ENCODE data around the gene SCEL. TPM values are rescaled to one million over a fixed set of nuclear protein-coding genes. Genes with fewer than 3 reads are reported as not detected.

Gene SCEL
- total and polyA plus RNA-seq, 2 of the 4 experiments (the other 2 are of a cell fraction): not detected

- Histone ChIP-seq H4K20me1 (ENCODE audit: insufficient read depth, low read length) (no peaks in the 10 kb centered on the region), H3K79me1 (ENCODE audit: low read depth in 1 of 2, low read length in 2 of 2) (no peaks in the 10 kb centered on the region), H2BK5ac (ENCODE audit: low read depth, low read length, poor library complexity, severe bottlenecking) (no peak overlapping the region), H3K4me3 (ENCODE audit: insufficient read depth, low read depth, low read length) (no peak overlapping the region), H2BK120ac (ENCODE audit: low read depth, low read length) (no peak overlapping the region), H3K27ac (ENCODE audit: insufficient read depth, low read length) (no peak overlapping the region), H2AK9ac (replicated peaks; ENCODE audit: low read depth, low read length, poor library complexity) (no peak overlapping the region), H3K18ac (ENCODE audit: low read depth, low read length) (no peak overlapping the region), H3K4me2 (ENCODE audit: low read depth, low read length) (no peak overlapping the region), H3K9ac (ENCODE audit: low read depth, low read length) (no peak overlapping the region), H2AFZ (replicated peaks; ENCODE audit: low read length, poor library complexity) (no peak overlapping the region), H4K91ac (ENCODE audit: insufficient read depth, low read depth, low read length) (no peak overlapping the region), H2AK5ac (ENCODE audit: low read depth, low read length) (no peak overlapping the region), H3K4me1 (ENCODE audit: control insufficient read depth, insufficient read depth, low read length) (no peaks in the 10 kb centered on the region), H3K56ac (ENCODE audit: extremely low read depth, insufficient read depth, low read length) (no peak overlapping the region), H3K36me3 (ENCODE audit: control insufficient read depth, insufficient read depth, low read length) (no peaks in the 10 kb centered on the region), H3K4ac (ENCODE audit: low read depth, low read length) (no peak overlapping the region), H3K14ac (replicated peaks; ENCODE audit: low read depth, low read length) (no peak overlapping the region), H3K9me3 (ENCODE audit: control insufficient read depth, insufficient read depth, low read length) (no peaks in the 10 kb centered on the region), H2BK15ac (ENCODE audit: low read depth, low read length) (no peak overlapping the region), H4K8ac (ENCODE audit: low read depth in 2 of 2, low read length in 2 of 2) (no peak overlapping the region), H2BK20ac (ENCODE audit: low read depth, low read length) (no peak overlapping the region), H3K9me1 (ENCODE audit: insufficient read depth, low read length) (no peaks in the 10 kb centered on the region), H4K5ac (ENCODE audit: low read depth, low read length) (no peak overlapping the region), H3K23ac (ENCODE audit: low read depth, low read length) (no peak overlapping the region), H3K27me3 (ENCODE audit: control insufficient read depth, insufficient read depth, low read length) (no peaks in the 10 kb centered on the region)
- DNase-seq (no peak), ATAC-seq (ENCODE audit: low read depth) (no peak)
- in situ Hi-C loops (cut with MboI; ENCODE audit: low sequenced_read_pairs): no loop called here
- ChIA-PET CTCF (no interaction called here), POLR2A (ENCODE audit: unreplicated experiment) (no interaction called here)
- no peak for TF ChIP-seq USF2 (IDR thresholded peaks at IDR 0.05; ENCODE audit: low read depth, low read length)
- no peak for TF ChIP-seq RAD21 (IDR thresholded peaks at IDR 0.05; ENCODE audit: low read length)
- TF ChIP-seq MAFK (IDR thresholded peaks at IDR 0.05; ENCODE audit: low read depth, low read length): no peak
- TF ChIP-seq SMC3 (IDR thresholded peaks at IDR 0.05; ENCODE audit: low read depth, low read length): no peak
- TF ChIP-seq CHD1 (IDR thresholded peaks at IDR 0.05; ENCODE audit: low read depth, low read length): no peak
- no peak for TF ChIP-seq RCOR1 (IDR thresholded peaks at IDR 0.05; ENCODE audit: insufficient replicate concordance, low read length)
- BruUV-seq (replicated peaks): no TSS peak
- intact Hi-C loops (cut with micrococcal nuclease): no loop called here
- dilution Hi-C loops (cut with HindIII; ENCODE audit: low sequenced_read_pairs, unreplicated experiment): no loop called here
- no CpG with 5 or more reads among the region's 1 CpG for WGBS, 2 experiments (ENCODE audit: extremely low coverage in 2 of 2, insufficient read length in 1 of 2)
Measured at GRCh38 chr13:77514336-77514726, 21.2 kb upstream of the SCEL start.

Data from IMR-90 (cell line).